Stimulated activated CD4-positive, alpha-beta T cell treated with anti-CD3 and anti-CD28 coated beads, Interleukin-2, amount 100 ng/mL, for 48 hours (primary cell): Measurements from ENCODE around the gene SYNM.
A peak's percentile ranks its signal among the peaks of the same experiment; 100 is the strongest.
"Not testable (repeated sequence)": the region's sequence is repeated elsewhere in the genome, so short reads cannot be mapped to it uniquely, and the experiment has no call there.

ENCODE experiments used
- DNase-seq, 2 donors: peaks; one replicate each; pipeline ENCODE4 v3.0.0-alpha.2; 2020

The SYNM gene, protein sequence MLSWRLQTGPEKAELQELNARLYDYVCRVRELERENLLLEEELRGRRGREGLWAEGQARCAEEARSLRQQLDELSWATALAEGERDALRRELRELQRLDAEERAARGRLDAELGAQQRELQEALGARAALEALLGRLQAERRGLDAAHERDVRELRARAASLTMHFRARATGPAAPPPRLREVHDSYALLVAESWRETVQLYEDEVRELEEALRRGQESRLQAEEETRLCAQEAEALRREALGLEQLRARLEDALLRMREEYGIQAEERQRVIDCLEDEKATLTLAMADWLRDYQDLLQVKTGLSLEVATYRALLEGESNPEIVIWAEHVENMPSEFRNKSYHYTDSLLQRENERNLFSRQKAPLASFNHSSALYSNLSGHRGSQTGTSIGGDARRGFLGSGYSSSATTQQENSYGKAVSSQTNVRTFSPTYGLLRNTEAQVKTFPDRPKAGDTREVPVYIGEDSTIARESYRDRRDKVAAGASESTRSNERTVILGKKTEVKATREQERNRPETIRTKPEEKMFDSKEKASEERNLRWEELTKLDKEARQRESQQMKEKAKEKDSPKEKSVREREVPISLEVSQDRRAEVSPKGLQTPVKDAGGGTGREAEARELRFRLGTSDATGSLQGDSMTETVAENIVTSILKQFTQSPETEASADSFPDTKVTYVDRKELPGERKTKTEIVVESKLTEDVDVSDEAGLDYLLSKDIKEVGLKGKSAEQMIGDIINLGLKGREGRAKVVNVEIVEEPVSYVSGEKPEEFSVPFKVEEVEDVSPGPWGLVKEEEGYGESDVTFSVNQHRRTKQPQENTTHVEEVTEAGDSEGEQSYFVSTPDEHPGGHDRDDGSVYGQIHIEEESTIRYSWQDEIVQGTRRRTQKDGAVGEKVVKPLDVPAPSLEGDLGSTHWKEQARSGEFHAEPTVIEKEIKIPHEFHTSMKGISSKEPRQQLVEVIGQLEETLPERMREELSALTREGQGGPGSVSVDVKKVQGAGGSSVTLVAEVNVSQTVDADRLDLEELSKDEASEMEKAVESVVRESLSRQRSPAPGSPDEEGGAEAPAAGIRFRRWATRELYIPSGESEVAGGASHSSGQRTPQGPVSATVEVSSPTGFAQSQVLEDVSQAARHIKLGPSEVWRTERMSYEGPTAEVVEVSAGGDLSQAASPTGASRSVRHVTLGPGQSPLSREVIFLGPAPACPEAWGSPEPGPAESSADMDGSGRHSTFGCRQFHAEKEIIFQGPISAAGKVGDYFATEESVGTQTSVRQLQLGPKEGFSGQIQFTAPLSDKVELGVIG (N-terminal part only)

GRCh38 chr15:99104788-99105513, at the start of gene SYNM:
TSS of gene SYNM (plus strand) at chr15:99105080. CDS start at chr15:99105200, 120 bp downstream.
- peak; percentile 40 to 51 for DNase-seq

DNA sequence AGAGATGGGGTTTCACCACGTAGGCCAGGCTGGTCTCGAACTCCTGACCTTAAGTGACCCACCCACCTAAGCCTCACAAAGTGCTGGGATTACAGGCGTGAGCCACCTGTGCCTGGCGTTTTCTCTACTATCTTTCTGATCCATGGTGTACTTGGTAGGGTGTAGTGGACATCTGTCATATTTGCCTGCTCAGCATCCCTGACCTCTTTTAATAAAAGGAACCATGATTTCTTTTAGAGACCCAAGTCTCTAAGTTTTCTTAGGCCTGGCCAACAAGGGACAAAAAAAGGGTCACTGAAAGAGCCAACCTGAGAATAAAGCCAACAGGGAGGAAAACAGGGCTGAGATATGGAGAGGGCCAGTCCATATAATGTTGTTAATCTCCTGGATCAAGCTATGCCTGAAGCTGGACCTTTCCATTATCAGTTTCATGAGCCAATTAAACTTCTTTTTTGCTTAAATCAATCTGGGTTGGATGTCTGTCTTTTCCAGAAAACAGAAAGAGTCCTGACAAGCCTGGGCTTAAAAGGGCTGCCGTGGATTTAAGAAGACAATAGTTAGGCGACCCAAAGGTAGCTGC, 49.2 kb upstream of the SYNM start:
- no peak for DNase-seq

- DNase-seq = no peak
These were observed 47.9 kb upstream of the SYNM start for GRCh38 chr15:99057020-99057419.

- no peak for DNase-seq
These were observed 47.0 kb upstream of the SYNM start for GRCh38 chr15:99057697-99058420.

DNA sequence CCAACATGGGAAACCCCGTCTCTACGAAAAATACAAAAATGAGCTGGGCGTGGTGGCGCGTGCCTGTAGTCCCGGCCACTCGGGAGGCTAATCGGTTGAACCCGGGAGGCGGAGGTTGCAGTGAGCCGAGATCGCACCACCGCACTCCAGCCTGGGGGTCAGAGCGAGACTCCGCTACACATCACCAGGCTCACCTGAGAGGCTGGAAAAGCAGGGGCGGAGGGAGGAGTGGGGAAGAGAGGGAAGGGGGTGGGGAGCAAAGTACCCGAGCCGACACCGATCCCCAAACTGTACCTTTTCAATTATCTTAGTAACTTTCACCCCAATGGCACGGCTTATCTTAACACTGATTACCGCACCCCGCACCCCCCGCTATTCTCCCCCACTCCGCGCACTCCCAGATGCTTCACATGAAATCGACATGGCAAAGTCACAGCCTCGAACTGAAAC, 46.4 kb upstream of the SYNM start:
- DNase-seq = no peak

- peak; percentile 47 to 56 for DNase-seq
These were observed 45.6 kb upstream of the SYNM start for GRCh38 chr15:99059010-99059981.

DNA sequence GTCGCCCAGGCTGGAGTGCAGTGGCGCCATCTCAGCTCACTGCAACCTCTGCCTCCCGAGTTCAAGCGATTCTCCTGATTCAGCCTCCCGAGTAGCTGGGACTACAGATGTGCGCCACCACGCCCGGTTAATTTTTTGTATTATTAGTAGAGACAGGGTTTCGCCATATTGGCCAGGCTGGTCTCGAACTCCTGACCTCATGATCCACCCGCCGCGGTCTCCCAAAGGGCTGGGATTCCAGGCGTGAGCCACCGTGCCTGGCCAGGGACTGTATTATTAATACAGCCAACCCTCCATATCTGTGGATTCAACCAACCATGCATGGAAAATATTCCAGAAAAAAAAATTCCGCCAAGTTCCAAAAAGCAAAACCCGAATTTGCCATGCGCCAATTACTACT, 44.7 kb upstream of the SYNM start:
- not testable (repeated sequence) for DNase-seq

DNA sequence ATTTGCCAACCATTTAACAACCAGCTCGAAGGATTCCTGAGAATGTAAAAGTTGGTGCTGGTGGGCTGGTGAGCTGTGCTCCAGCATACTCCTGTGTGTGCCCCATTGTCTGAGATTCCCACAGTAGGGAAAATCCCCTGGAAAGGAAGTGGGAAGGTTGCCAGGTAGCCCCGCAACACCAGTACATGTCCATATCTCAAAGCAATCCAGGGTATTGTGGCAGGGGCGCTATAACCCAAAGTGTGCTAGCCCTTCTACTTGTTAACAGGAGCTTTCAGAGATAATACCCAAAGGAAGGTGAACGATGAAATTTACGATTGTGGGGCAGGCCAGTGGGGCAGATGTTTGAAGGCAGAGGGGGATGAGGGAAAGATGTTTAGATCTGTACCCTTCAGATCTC, 42.7 kb upstream of the SYNM start:
- no peak for DNase-seq

DNA sequence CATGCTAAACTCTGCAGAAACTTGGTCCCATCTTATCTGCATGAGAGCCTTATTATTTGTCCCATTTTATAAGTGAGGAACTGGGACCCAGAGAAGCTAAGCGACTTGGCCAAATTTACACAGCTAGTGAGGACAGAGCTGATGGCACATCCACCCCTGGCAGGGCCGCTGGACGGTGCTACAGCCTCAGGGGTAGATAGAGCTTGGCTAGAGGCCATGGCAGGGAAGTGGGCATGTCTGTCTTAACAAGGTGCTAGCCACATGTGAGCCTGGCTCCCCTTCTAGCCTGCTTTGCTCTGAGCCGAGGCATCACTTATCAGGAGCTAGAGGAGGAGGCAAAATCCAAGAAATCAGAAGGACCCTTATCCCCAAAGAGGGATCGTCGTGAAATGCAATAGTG, 36.7 kb upstream of the SYNM start:
- DNase-seq = no peak

GRCh38 chr15:99070208-99070607, 34.7 kb upstream of the SYNM start:
- DNase-seq = no peak

DNA sequence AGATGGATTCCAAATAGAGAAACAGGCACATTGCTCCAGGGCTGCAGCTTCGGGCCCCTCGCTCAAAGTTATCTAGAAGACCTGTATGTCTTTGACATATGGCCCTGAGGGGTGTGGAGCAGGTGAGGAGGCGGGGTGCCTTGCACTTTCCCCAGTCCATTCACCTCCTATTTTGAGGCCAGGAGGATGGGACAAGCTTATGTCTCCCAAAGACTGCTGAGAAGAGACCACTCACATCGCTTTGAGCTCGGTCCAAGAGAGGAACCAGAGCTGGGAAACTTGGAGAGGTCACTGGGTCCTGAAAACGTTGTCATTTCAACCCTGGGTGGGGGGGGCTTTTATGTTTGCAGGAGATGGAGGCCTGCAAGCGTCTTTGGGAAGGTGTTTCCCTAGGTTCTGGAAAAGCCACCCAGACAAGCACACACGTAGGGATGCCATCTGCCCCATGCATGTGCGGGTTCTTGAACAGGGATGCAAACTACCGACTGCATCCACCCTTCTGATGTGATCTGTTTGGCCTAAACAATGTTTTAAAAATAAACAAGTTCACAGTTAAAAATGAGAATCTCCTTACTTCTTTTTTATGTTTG, 33.7 kb upstream of the SYNM start:
- DNase-seq = no peak

DNA sequence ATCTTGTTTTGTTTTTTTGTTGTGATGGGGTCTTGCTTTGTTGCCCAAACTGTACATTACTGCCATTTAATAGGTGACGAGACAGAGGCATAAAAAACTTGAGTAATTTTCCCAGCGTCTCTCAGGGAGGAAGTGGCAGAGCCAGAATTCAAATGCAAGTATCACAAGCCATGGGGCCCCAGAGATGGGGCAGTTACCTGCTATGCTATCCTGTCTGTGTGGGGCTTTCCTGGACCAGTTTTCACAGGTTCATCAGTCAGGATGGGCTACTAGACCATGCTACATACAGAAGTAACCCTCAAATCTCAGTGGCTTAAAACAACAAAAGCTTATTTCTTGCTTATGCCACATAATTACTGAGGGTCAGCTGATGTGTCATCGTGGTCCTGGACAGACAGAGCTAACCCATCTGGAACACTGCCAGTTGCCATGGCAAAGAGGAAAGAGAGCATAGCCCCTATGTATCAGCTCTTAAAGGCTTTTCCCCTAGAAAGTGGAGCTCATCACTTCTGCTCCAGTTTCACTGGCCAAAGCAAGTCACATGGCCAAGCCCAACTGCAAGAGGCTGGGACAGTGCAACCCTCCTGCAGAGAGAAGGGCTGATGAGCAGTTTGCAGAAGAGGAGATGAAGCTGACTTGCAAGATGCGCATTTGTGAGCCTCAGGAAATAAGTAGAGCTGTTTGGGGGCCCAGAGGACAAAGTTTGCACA, 31.7 kb upstream of the SYNM start:
- DNase-seq = no peak

- DNase-seq = no peak
These were observed 30.4 kb upstream of the SYNM start for GRCh38 chr15:99074446-99074845.

DNA sequence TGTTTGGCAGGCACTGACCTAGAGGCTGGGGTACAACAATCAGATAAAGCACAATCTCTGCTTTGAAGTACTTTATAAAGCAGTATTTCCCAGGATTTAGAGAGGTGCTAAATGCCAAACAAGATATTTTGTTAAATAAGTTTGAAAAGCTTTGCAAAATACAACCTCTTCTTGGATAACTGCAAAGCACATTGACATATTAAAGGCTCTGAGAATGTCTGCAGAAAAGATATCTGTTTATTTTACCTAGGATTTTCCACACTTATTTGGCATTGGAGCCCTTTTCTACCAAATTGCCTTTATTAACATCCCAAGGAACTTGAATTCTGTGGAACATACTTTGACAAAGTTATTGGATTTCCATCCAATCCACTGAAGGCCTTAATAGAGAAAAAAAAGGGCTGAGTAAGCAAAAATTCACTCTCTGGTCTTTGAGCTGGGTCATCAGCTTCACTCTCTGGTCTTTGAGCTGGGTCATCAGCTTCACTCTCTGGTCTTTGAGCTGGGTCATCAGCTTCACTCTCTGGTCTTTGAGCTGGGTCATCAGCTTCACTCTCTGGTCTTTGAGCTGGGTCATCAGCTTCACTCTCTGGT, 29.7 kb upstream of the SYNM start:
- not testable (repeated sequence) for DNase-seq

DNA sequence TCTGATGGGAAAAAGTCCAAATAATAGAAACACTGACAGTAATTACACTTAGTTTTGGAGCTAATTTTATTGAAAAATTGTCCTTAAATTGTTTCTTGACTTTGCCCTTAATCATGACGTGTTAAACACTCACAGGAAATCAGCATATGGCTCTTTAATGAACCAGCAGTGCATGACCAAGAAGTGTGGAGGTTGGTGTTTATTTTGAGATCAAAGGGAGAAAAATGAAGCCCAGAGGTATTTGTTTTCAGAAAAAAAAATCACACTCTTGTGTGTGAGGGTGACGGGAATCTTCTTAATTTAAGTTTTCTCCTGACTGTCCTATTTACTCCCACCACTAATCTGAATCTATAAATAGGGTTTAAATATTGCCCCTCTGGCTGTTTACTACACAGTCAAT, 28.8 kb upstream of the SYNM start:
- DNase-seq = no peak

GRCh38 chr15:99076555-99077308, 28.1 kb upstream of the SYNM start:
- DNase-seq = peak; percentile 30 to 34

DNA sequence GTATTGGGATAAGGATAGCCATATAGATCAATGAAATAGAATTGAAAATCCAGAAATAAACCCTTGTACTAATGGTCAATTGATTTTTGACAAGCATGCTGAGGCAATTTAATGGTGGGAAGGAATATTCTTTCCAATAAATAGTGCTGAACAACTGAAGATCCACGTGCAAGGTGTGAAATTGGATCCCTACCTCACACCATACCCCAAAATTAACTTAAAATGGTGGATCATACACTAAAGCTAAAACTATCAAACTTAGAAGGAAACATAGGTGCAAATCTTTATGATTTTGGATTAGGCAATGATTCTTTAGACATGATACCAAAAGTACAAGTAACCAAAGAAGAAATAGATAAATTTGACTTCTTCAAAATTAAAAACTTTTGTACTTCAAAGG, 22.1 kb upstream of the SYNM start:
- DNase-seq = no peak

DNA sequence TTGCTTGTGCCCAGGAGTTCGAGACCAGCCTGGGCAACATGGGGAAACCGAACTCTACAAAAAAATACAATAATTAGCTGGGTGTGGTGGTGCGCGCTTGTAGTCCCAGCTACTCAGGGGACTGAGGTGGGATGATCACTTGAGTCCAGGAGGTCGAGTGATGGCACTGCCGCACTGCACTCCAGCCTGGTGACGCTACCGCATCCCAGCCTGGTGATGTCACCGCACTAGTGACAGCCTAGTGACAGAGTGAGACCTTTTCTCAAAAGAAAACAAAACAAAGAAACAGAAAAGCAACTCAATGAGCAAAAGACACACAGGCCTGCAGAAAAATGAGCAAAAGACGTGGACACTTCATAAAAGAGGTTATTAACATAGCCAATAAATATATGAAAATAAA, 19.9 kb upstream of the SYNM start:
- no peak for DNase-seq
